Transverse colon (tissue), 4 donors: ENCODE data around the gene FAM20A. TPM values are rescaled to one million over a fixed set of nuclear protein-coding genes. Genes with fewer than 3 reads are reported as not detected.
"Not testable (repeated sequence)": the region's sequence is repeated elsewhere in the genome, so short reads cannot be mapped to it uniquely, and the experiment has no call there.

Experiments used
- DNase-seq: peaks from one replicate; pipeline ENCODE4 v3.0.0-alpha.2; 2019
- H3K27ac ChIP-seq, 4 donors: fragments of 200-600 bp; sonication (generic); 2 replicates each; pipeline ENCODE4 v1.5.1; 2016 to 2018; ENCODE audit warnings: inconsistent platforms in 4 of 4
- H3K27me3 ChIP-seq: fragments of 200-600 bp; sonication (generic); 2 replicates; pipeline ENCODE4 v1.5.1; 2017; ENCODE audit warnings: inconsistent platforms
- H3K36me3 ChIP-seq, 4 donors: fragments of 200-600 bp; sonication (generic); 2 replicates each; pipeline ENCODE4 v1.5.1; 2017 to 2019; ENCODE audit warnings: inconsistent platforms in 4 of 4
- H3K4me1 ChIP-seq, 4 donors: fragments of 200-600 bp; sonication (generic); 2 replicates each; pipeline ENCODE4 v1.5.1; 2017 to 2020; ENCODE audit warnings: inconsistent platforms in 4 of 4
- H3K4me3 ChIP-seq, 4 donors: fragments of 200-600 bp; sonication (generic); 1 replicate in 1 of 4; 2 replicates in 3 of 4; pipeline versions ENCODE4 v1.5.1 to v1.6.1; 2017 to 2019; ENCODE audit warnings: inconsistent platforms in 4 of 4
- H3K9me3 ChIP-seq, 2 donors: fragments of 200-600 bp; sonication (generic); 2 replicates each; pipeline ENCODE4 v1.5.1; 2017 to 2019; ENCODE audit warnings: inconsistent platforms in 2 of 2
- EP300 ChIP-seq: sonication (generic); formaldehyde crosslinking; IDR thresholded peaks from one replicate; pipeline ENCODE4 v1.6.1; 2017; ENCODE audit warnings: antibody characterized with exemption, low read depth
- POLR2A ChIP-seq: fragments of 450-650 bp; IDR thresholded peaks from one replicate; pipeline ENCODE4 v1.6.1; 2016; ENCODE audit warnings: antibody characterized with exemption, mild to moderate bottlenecking, moderate library complexity
- POLR2AphosphoS5 ChIP-seq, 3 donors: sonication (generic); formaldehyde crosslinking; IDR thresholded peaks; one replicate each; pipeline ENCODE4 v1.6.1; 2016; ENCODE audit warnings: antibody characterized with exemption in 3 of 3
- WGBS, 2 donors: methylation state at CpG; one replicate each; pipeline ENCODE4 v1.1.5; 2018; ENCODE audit warnings: low coverage in 1 of 2; 5-methylcytosine and 5-hydroxymethylcytosine counted together
- in situ Hi-C, 4 donors: fragments of 200-750 bp; cut with MboI; loops; one replicate each; pipeline versions ENCODE4 v1.15.0 to v1.15.1; 2017; ENCODE audit warnings: low sequenced_read_pairs in 3 of 4, low pct_ligation_motif_present in 1 of 4, low pct_unique_long_range_greater_than_20kb in 1 of 4
- intact Hi-C: fragments of 100-400 bp; cut with DNase I; formaldehyde crosslinking; loops from one replicate; pipeline ENCODE4 v1.15.1; 2023; ENCODE audit warnings: low total_unique reads
- total RNA-seq, 4 donors: library from RNA; depleted of rRNA; stranded (reverse); fragments of >200 nt; gene quantifications; one replicate each; pipeline ENCODE4 v1.1.0, GENCODE V29; 2016
- TF ChIP-seq, protein P1 (sequence below), 5 experiments: fragments of 200-600 bp in 3 of 5; fragments of 450-650 bp in 2 of 5; sonication (generic) in 3 of 5; IDR thresholded peaks; 1 replicate in 2 of 5; 2 replicates in 3 of 5; pipeline ENCODE4 v1.5.1; 2016 to 2017; ENCODE audit warnings: antibody characterized with exemption in 5 of 5, inconsistent platforms in 3 of 5, mild to moderate bottlenecking in 2 of 5, moderate library complexity in 1 of 5

Gene FAM20A
- total RNA-seq, 4 donors from 2014 or later = 1.5 to 4.1 (median 3.5) TPM

GRCh38 chr17:68527314-68527713 is 73.9 kb downstream of the FAM20A start:
- H3K27me3 ChIP-seq = no peaks in the 10 kb centered on the region
- H3K27ac ChIP-seq = no peak overlapping the region
- in situ Hi-C loops = loop anchor here in 3 of 4 donors (25.0 kb wide), 1 partner anchor 710 kb away; the partner anchor contains the start of gene ABCA10 (in 3 of the 3)
- TF ChIP-seq POLR2A = no peak
- TF ChIP-seq, protein P1, sequence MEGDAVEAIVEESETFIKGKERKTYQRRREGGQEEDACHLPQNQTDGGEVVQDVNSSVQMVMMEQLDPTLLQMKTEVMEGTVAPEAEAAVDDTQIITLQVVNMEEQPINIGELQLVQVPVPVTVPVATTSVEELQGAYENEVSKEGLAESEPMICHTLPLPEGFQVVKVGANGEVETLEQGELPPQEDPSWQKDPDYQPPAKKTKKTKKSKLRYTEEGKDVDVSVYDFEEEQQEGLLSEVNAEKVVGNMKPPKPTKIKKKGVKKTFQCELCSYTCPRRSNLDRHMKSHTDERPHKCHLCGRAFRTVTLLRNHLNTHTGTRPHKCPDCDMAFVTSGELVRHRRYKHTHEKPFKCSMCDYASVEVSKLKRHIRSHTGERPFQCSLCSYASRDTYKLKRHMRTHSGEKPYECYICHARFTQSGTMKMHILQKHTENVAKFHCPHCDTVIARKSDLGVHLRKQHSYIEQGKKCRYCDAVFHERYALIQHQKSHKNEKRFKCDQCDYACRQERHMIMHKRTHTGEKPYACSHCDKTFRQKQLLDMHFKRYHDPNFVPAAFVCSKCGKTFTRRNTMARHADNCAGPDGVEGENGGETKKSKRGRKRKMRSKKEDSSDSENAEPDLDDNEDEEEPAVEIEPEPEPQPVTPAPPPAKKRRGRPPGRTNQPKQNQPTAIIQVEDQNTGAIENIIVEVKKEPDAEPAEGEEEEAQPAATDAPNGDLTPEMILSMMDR (IDR thresholded peaks at IDR 0.05) = no peak
- TF ChIP-seq EP300 = no peak
- TF ChIP-seq POLR2AphosphoS5 (IDR thresholded peaks at IDR 0.05) = no peak
- 60 to 69% methylated on average over 4 of the region's 4 CpGs for WGBS, 2 donors
- DNase-seq = no peak
- H3K4me1 ChIP-seq = no peaks in the 10 kb centered on the region
- no peaks in the 10 kb centered on the region for H3K9me3 ChIP-seq
- H3K4me3 ChIP-seq = no peak overlapping the region
- intact Hi-C loops = no loop called here
- peaks cover 0 to 97% (median 48%) of the 10 kb centered on the region in 4 donors for H3K36me3 ChIP-seq

DNA sequence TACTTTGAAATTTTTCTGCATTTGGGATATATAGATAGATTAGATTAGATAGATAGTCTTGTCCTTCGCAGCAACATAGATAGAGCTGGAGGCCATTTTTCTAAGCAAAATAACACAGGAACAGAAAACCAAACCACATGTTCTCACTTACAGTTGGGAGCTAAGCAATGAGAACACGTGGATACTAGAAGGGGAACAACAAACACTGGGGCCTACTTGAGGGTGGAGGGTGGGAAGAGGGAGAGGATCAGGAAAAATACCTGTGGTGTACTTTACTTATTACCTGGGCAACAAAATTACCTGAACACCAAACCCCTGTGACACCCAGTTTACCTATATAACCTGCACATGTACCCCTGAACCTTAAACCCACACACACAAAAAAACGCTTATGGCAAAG is 74.6 kb downstream of the FAM20A start:
- no peak for TF ChIP-seq EP300
- TF ChIP-seq, protein P1 (IDR thresholded peaks at IDR 0.05) = no peak
- no peak for TF ChIP-seq POLR2AphosphoS5 (IDR thresholded peaks at IDR 0.05)
- no peak for TF ChIP-seq POLR2A
- H3K27ac ChIP-seq = no peak overlapping the region
- H3K4me3 ChIP-seq = no peak overlapping the region
- DNase-seq = no peak
- intact Hi-C loops = no loop called here
- H3K4me1 ChIP-seq = no peaks in the 10 kb centered on the region
- no peaks in the 10 kb centered on the region for H3K9me3 ChIP-seq
- WGBS, 2 donors = 76 to 85% methylated on average over 3 of the region's 3 CpGs
- H3K36me3 ChIP-seq = peaks cover 0 to 92% (median 44%) of the 10 kb centered on the region in 4 donors
- in situ Hi-C loops = loop anchor here in 3 of 4 donors (25.0 kb wide), 1 partner anchor 711 kb away; the partner anchor contains the start of gene ABCA10 (in 3 of the 3)
- H3K27me3 ChIP-seq = no peaks in the 10 kb centered on the region

DNA sequence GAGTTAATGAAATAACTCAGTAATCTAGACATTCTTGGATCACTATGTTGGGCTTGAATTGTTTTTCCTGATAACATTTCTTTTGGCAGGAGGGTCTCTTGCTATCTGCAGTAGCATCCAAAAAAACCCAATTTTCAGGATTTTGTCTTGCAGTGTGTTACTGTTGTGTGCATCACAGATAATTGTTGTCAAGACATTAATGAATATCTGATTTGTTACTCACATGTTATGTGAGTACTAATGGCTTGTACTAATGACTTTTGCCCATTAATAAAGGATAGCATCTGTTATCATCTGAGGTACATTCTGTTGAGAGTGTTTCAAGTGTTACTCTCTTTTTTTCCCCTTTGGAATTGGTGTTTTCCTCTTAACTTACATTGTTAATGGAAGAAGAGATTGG is 78.9 kb downstream of the FAM20A start:
- Histone ChIP-seq H3K4me3 (no peak overlapping the region), H3K36me3 (peaks cover 0 to 52% (median 24%) of the 10 kb centered on the region in 4 donors), H3K27me3 (no peaks in the 10 kb centered on the region), H3K9me3 (no peaks in the 10 kb centered on the region), H3K27ac (no peak overlapping the region), H3K4me1 (peaks cover 0 to 24% (median 6%) of the 10 kb centered on the region in 4 donors)
- intact Hi-C loops (no loop called here), in situ Hi-C loops (no loop called here)
- no peak for TF ChIP-seq POLR2A
- no peak for TF ChIP-seq EP300
- TF ChIP-seq, protein P1 (IDR thresholded peaks at IDR 0.05) = no peak
- TF ChIP-seq POLR2AphosphoS5 (IDR thresholded peaks at IDR 0.05) = no peak
- no peak for DNase-seq

- peaks cover 2 to 43% (median 12%) of the 10 kb centered on the region in 4 donors for H3K4me1 ChIP-seq
- H3K9me3 ChIP-seq = no peaks in the 10 kb centered on the region
- in situ Hi-C loops (no loop called here), intact Hi-C loops (no loop called here)
- peaks cover 0 to 29% (median 14%) of the 10 kb centered on the region in 4 donors for H3K36me3 ChIP-seq
- no peak overlapping the region for H3K4me3 ChIP-seq
- WGBS, 2 donors = 83 to 90% methylated on average over 1 of the region's 1 CpG
- H3K27ac ChIP-seq = no peak overlapping the region
- no peak for TF ChIP-seq POLR2A
- TF ChIP-seq EP300 = no peak
- no peak for TF ChIP-seq POLR2AphosphoS5 (IDR thresholded peaks at IDR 0.05)
- TF ChIP-seq, protein P1 (IDR thresholded peaks at IDR 0.05) = no peak
- no peaks in the 10 kb centered on the region for H3K27me3 ChIP-seq
- DNase-seq = no peak
These were observed 81.3 kb downstream of the FAM20A start for GRCh38 chr17:68519911-68520310.

GRCh38 chr17:68519051-68519450 is 82.1 kb downstream of the FAM20A start:
- in situ Hi-C loops, H3K27ac ChIP-seq, intact Hi-C loops, H3K4me3 ChIP-seq, H3K9me3 ChIP-seq, DNase-seq, H3K27me3 ChIP-seq: not testable (repeated sequence)
- peaks cover 10 to 52% (median 21%) of the 10 kb centered on the region in 4 donors for H3K4me1 ChIP-seq
- peaks cover 0 to 20% (median 10%) of the 10 kb centered on the region in 4 donors for H3K36me3 ChIP-seq
- WGBS, 2 donors = 87 to 90% methylated on average over 2 to 3 of the region's 3 CpGs
